ENCODE data around the gene ZMYND8. TPM values are rescaled to one million over a fixed set of nuclear protein-coding genes. Genes with fewer than 3 reads are reported as not detected.
A peak's percentile ranks its signal among the peaks of the same experiment; 100 is the strongest.

ZMYND8 gene
- total and polyA plus RNA-seq, 2 donors = 15.6 to 29.0 TPM

DNA sequence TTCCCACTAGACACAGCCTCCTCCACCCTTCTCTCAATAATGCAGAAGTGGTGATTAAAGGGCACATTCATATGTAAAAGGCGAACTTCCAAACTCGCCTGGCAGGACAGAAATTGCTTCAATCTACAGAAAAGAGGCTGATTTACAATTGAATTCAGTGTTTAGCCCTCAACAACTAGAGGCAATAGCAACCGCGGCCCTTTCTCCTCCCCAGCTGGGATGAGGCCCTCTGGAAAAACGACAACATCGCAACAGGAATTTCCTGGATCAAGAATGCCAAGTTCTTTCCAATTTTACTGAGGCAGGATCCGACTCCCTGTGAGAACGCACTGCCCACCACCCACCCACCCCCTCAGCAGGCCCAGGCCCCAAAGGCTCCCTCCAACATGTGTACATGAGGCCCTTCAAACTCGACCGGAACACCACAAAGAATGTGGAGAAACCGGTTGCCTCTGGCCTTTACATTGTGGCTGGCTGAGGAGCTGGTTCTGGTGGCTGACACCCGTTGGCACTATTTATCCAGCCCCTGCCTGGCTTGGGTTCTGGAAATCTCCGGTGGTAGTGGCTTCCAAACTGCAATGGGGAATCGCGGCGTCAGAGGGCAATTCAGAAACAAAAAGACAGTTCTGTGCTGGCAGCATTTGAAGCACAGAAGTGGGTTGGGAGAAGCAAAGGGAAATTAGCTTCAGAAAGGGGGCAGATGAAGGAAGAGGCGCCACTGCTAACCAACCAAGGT, 36.8 kb downstream of the ZMYND8 start:
- peaks cover 5% of the 10 kb centered on the region for H3K4me1 ChIP-seq (ENCODE audit: insufficient read depth)
- WGBS = 22% methylated on average over 17 of the region's 17 CpGs
- H3K4me3 ChIP-seq (ENCODE audit: low read depth, low read length) = no peak overlapping the region
- peak overlapping the region; percentile 98 for H3K27ac ChIP-seq (ENCODE audit: low read depth)
- no peaks in the 10 kb centered on the region for H3K36me3 ChIP-seq (ENCODE audit: insufficient read depth)
- DNase-seq (ENCODE audit: extremely low spot score) = peak; percentile 83

- H3K36me3 ChIP-seq (ENCODE audit: insufficient read depth) = no peaks in the 10 kb centered on the region
- H3K27ac ChIP-seq (ENCODE audit: low read depth) = peak overlapping the region; percentile 98
- no peak for DNase-seq (ENCODE audit: extremely low spot score)
- 10% methylated on average over 28 of the region's 28 CpGs for WGBS
- no peak overlapping the region for H3K4me3 ChIP-seq (ENCODE audit: low read depth, low read length)
- peaks cover 5% of the 10 kb centered on the region for H3K4me1 ChIP-seq (ENCODE audit: insufficient read depth)
These were observed 37.6 kb downstream of the ZMYND8 start for GRCh38 chr20:47318586-47319516.

- H3K4me3 ChIP-seq (ENCODE audit: low read depth, low read length) = no peak overlapping the region
- peak overlapping the region; percentile 98 for H3K27ac ChIP-seq (ENCODE audit: low read depth)
- no peaks in the 10 kb centered on the region for H3K36me3 ChIP-seq (ENCODE audit: insufficient read depth)
- 30% methylated on average over 7 of the region's 7 CpGs for WGBS
- H3K4me1 ChIP-seq (ENCODE audit: insufficient read depth) = peaks cover 5% of the 10 kb centered on the region
- no peak for DNase-seq (ENCODE audit: extremely low spot score)
These were observed 38.4 kb downstream of the ZMYND8 start for GRCh38 chr20:47318027-47318585.

DNA sequence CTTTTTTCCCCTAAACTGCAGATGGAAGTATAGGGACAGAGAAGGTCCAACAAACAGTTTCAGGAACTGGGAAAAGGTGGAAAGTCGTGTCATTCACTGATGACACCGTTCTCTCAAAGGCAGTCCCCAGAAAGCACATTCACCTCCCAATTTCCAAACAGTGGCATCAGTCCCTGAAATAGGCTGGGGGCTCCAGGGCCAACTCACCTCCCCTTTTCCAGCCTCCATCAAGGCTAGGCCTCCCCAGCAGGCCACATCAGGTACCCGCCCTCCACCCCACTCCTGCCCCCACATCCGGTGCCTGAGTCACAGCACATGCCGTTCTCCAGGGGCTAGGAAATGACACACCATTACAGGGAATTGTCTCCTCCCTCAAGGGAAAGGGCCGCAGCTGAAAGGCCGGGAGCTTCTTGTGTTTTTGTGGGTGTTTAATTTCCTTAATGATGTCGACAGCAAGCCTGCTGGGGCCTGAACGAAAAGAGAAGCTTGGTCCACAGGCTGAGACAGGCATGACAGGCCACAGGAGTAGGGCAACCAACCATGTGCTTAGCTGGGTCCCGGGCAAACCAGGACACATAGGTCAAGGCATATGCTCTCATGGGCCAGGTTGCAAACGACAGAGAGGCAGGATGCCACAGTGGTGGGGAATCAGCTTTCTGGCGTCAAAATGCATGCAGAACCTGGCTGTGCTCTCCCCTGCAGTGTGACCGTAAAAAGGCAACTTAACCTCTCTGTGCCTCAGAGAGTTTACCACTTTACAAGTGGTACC, 39.2 kb downstream of the ZMYND8 start:
- no peaks in the 10 kb centered on the region for H3K36me3 ChIP-seq (ENCODE audit: insufficient read depth)
- WGBS = 35% methylated on average over 13 of the region's 13 CpGs
- H3K4me1 ChIP-seq (ENCODE audit: insufficient read depth) = peaks cover 5% of the 10 kb centered on the region
- H3K4me3 ChIP-seq (ENCODE audit: low read depth, low read length) = no peak overlapping the region
- H3K27ac ChIP-seq (ENCODE audit: low read depth) = peak overlapping the region; percentile 98
- DNase-seq (ENCODE audit: extremely low spot score) = no peak

GRCh38 chr20:47316776-47317126, 39.7 kb downstream of the ZMYND8 start:
- DNase-seq (ENCODE audit: extremely low spot score) = no peak
- Histone ChIP-seq H3K4me3 (ENCODE audit: low read depth, low read length) (no peak overlapping the region), H3K4me1 (ENCODE audit: insufficient read depth) (peaks cover 3% of the 10 kb centered on the region)

GRCh38 chr20:47315339-47316056, 41.0 kb downstream of the ZMYND8 start:
- H3K27ac ChIP-seq (ENCODE audit: low read depth) = peak overlapping the region; percentile 73
- DNase-seq (ENCODE audit: extremely low spot score) = no peak
- 45% methylated on average over 10 of the region's 10 CpGs for WGBS

More at GRCh38 chr20:47316776-47317126, 39.7 kb downstream of the ZMYND8 start:
- Histone ChIP-seq H3K36me3 (ENCODE audit: insufficient read depth) (no peaks in the 10 kb centered on the region), H3K27ac (ENCODE audit: low read depth) (peak overlapping the region; percentile 98)
- WGBS = 91% methylated on average over 3 of the region's 3 CpGs

GRCh38 chr20:47314647-47315338, 41.7 kb downstream of the ZMYND8 start:
- Histone ChIP-seq H3K36me3 (ENCODE audit: insufficient read depth) (no peaks in the 10 kb centered on the region), H3K4me1 (ENCODE audit: insufficient read depth) (no peaks in the 10 kb centered on the region), H3K27ac (ENCODE audit: low read depth) (peak overlapping the region; percentile 73), H3K4me3 (ENCODE audit: low read depth, low read length) (no peak overlapping the region)
- DNase-seq (ENCODE audit: extremely low spot score) = no peak
- 96% methylated on average over 3 of the region's 3 CpGs for WGBS

More at GRCh38 chr20:47315339-47316056, 41.0 kb downstream of the ZMYND8 start:
- Histone ChIP-seq H3K4me3 (ENCODE audit: low read depth, low read length) (no peak overlapping the region), H3K36me3 (ENCODE audit: insufficient read depth) (no peaks in the 10 kb centered on the region), H3K4me1 (ENCODE audit: insufficient read depth) (peaks cover 3% of the 10 kb centered on the region)

- H3K4me1 ChIP-seq (ENCODE audit: insufficient read depth) = no peaks in the 10 kb centered on the region
- 97% methylated on average over 11 of the region's 11 CpGs for WGBS
- H3K27ac ChIP-seq (ENCODE audit: low read depth) = no peak overlapping the region
- no peak for DNase-seq (ENCODE audit: extremely low spot score)
- H3K4me3 ChIP-seq (ENCODE audit: low read depth, low read length) = no peak overlapping the region
- H3K36me3 ChIP-seq (ENCODE audit: insufficient read depth) = no peaks in the 10 kb centered on the region
These were observed 44.4 kb downstream of the ZMYND8 start for GRCh38 chr20:47311967-47312681.

- 96% methylated on average over 5 of the region's 5 CpGs for WGBS
- no peak for DNase-seq (ENCODE audit: extremely low spot score)
- Histone ChIP-seq H3K4me3 (ENCODE audit: low read depth, low read length) (no peak overlapping the region), H3K27ac (ENCODE audit: low read depth) (no peak overlapping the region), H3K36me3 (ENCODE audit: insufficient read depth) (no peaks in the 10 kb centered on the region), H3K4me1 (ENCODE audit: insufficient read depth) (no peaks in the 10 kb centered on the region)
These were observed 45.3 kb downstream of the ZMYND8 start for GRCh38 chr20:47311211-47311610.

GRCh38 chr20:47310729-47311128, 45.8 kb downstream of the ZMYND8 start:
- no peak overlapping the region for H3K4me3 ChIP-seq (ENCODE audit: low read depth, low read length)
- H3K4me1 ChIP-seq (ENCODE audit: insufficient read depth) = no peaks in the 10 kb centered on the region
- WGBS = 84% methylated on average over 8 of the region's 8 CpGs
- H3K36me3 ChIP-seq (ENCODE audit: insufficient read depth) = no peaks in the 10 kb centered on the region
- DNase-seq (ENCODE audit: extremely low spot score) = no peak
- H3K27ac ChIP-seq (ENCODE audit: low read depth) = no peak overlapping the region

- 83% methylated on average over 11 of the region's 11 CpGs for WGBS
- no peaks in the 10 kb centered on the region for H3K36me3 ChIP-seq (ENCODE audit: insufficient read depth)
- H3K27ac ChIP-seq (ENCODE audit: low read depth) = no peak overlapping the region
- no peak for DNase-seq (ENCODE audit: extremely low spot score)
- no peak overlapping the region for H3K4me3 ChIP-seq (ENCODE audit: low read depth, low read length)
- H3K4me1 ChIP-seq (ENCODE audit: insufficient read depth) = no peaks in the 10 kb centered on the region
These were observed 46.6 kb downstream of the ZMYND8 start for GRCh38 chr20:47309806-47310426.

Data from urinary bladder (tissue), 4 donors.